ENCODE data around the gene PLXNA2.

- no peak for TF ChIP-seq EP300 (IDR thresholded peaks at IDR 0.05)
- TF ChIP-seq CTCF (IDR thresholded peaks at IDR 0.05), result no peak
- TF ChIP-seq POLR2A (IDR thresholded peaks at IDR 0.05), result no peak
- peak in 2 of 4 donors; percentile 5 to 16 for TF ChIP-seq POLR2AphosphoS5 (IDR thresholded peaks at IDR 0.05)
Measured at GRCh38 chr1:208159555-208160258, 84.5 kb downstream of the PLXNA2 start.
